GM18909 (cell line): ENCODE measurements around the gene CFAP74.

Experiments
- ATAC-seq: cut with Tn5 transposase; IDR thresholded peaks from one replicate; pipeline ENCODE4 v1.9.1; 2021; ENCODE audit warnings: mild to moderate bottlenecking; ENCODE audit not compliant: unreplicated experiment, poor library complexity

The CFAP74 gene

DNA sequence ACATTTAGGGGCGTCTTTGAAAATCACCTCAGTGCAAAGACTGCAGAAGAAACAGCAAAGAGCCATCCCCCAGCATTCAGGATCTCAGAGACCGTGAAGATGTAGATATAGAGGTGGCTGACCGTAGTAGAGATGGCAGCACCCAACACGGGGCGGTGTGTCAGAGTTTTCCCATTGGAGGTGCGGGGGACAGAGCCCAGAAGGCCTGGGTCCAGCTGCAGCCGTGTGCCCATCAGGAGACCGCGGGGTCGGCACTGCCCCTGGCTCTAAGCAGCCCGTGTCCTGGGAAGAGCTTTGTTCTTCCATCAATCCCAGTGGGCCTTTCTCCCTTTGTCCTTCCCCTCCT is 16.7 kb upstream of the CFAP74 start:
- no peak for ATAC-seq

- no peak for ATAC-seq
Measured at GRCh38 chr1:2019571-2020309, 16.2 kb upstream of the CFAP74 start.

DNA sequence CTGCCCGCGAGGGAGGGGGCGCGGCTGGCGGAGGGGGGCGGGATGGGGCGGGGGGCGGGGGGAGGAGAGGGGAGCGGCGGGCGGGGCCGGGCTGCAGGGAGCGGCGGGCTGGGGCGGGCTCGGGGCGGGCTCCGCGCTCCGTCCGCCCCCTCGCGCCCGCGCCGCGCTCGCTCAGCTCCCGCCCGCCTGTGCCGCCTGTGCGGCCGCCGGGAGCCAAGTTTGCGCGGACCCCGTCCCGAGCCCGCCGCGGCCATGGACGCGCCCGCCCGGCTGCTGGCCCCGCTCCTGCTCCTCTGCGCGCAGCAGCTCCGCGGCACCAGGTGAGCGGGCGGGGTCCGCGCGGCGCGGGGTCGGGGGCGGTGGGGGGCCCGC is 15.6 kb upstream of the CFAP74 start, which contains the start of gene GABRD:
Gene GABRD (plus strand): TSS at position 174 of the 372 bp plus-strand sequence. CDS start 79 bp downstream, at position 253.
- ATAC-seq, result no peak

DNA sequence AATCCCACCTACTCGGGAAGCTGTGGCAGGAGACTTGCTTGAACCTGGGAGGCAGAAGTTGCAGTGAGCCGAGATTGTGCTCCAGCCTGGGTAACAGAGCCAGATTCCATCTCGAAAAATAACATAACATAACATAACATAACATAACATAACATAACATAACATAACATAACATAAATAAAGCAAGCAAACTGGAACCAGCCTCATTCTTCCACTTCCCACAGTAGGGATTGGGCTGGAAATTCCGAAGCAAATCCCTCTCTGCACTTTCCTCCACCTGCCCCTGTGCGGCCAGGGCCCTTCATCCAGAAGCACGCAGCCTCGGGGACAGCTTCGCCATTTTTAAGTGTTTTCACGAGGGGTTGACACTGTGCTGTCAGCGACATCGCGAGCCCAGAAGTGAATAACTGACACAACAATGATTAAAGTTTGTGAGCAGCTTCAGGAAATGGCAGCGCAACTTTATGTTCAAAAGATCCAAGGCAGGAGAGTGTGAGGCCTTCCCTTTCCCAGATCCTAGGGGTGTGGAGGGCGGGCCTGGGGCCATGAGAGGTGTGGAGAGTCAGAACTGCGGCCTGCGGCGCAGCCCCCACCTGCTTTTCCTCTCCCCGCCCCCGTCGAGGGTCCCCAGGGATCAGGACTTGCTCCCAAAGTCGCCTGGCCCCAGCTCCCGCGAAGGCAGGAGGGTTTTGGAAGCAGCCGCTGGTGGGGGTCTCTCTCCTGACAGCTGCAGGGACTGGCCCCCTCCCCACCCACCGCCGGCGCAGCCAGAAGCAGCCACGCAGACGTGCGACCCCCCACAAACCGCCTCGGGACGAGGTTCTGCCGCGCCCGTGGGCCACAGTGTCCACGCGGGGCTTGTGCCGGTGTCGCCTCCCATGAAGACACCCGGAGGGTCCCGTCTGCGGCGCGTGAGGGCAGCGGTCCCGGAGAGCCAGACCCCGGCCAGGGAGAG is 14.9 kb upstream of the CFAP74 start:
- ATAC-seq, result no peak

DNA sequence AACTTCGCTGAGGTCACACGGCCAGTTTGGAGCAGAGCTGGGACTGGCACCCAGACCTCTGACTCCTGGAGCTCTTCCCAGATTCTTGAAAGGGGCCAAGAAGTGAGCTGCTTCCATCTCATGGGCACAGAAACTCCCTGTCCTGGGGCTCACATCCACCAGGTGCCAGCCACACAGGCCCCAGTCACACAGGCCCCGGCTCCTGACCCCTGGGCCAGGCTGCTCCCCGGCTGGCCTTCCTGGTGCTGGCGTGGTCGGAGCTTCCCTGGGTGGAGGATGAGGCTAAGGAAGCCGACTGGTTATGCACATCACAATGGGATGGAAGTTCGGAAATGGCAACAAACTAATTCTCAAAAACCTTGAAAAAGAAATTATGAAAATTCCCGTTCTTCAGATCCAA is 12.5 kb upstream of the CFAP74 start:
- no peak for ATAC-seq

GRCh38 chr1:2014741-2015735 is 11.5 kb upstream of the CFAP74 start:
- no peak for ATAC-seq

GRCh38 chr1:2014181-2014580 is 10.6 kb upstream of the CFAP74 start:
- ATAC-seq, result no peak

DNA sequence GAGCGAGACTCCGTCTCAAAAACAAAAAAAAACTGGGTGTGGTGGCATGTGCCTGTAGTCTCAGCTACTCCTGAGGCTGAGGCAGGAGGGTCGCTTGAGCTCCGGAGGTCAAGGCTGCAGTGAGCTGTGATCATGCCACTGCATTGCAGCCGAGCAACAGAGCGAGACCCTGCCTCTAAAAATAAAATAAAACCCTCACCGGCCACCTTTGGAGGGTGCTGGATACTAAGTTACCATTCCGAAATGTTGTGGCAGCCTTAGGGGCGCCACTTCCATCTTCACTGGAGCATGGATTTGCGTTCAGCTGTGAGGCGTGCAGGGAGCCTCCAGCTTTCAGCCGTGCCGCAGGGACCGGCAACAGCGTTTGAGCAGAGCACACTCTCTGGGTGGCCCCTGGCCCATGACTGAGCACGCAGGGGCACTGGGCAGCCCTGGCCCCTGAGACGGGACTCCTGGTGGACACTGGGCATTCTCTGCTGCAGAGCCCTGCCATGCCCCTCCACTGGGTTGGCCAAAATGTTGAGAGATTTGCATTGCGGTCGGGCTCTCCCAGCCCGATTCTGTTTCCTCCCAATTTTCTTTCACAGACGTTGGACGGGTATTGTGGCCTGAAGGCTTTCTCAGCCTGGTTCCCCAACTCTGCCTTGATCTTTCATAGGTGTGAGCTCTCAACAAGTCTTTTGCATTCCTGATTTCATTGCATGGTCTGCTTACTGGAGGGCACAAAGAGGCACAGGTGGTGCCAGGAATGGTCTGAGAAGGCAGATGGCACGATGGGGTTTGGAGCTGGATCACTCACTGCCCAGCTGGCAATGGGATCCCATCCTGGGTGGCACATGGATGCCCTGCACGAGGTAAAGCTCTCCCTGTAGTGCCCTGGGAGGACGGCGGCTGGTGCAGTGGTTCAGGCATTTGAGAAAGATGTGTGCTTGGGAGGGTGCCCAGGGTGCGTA is 5.8 kb upstream of the CFAP74 start:
- no peak for ATAC-seq

DNA sequence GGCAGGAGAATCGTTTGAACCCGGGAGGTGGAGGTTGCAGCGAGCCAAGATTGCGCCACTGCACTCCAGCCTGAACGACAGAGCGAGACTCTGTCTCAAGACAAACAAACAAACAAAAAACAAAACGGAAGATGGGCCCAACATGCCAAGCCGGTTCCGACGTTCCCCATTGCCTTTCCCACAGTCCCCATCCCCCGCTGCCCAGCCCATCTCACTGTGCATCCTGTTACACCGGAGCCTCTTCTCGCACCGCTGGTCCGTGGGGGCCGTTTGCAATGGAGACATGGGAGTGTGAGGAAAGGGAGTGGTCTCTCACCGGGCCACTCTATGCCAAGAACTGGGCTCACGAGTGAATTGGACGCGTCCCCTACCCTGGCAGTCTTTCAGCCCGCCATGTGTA is 1.3 kb upstream of the CFAP74 start:
- no peak for ATAC-seq

GRCh38 chr1:2001773-2002411 is 1.7 kb downstream of the CFAP74 start:
- ATAC-seq, result no peak

- no peak for ATAC-seq
Measured at GRCh38 chr1:2000850-2001249, 2.7 kb downstream of the CFAP74 start.

DNA sequence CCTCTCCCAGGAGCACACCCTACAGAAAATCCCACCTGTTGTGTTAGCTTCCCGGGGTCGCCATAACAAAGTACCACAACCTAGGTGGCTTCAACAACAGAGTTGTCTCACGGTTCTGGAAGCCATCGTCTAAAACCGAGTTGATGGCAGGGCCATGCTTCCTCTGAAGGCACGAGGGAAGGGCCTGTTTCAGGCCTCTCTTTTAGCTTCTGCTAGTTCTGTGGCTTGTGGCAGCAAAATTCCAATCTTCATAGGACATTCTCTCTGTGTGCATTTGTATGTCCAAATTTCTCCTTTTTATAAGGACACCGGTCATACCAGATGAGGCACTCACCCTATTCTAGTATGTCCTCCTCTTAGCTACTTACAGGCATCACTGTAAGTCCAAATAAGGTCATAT is 3.2 kb downstream of the CFAP74 start:
- no peak for ATAC-seq

GRCh38 chr1:1997576-1997975 is 6.0 kb downstream of the CFAP74 start:
- ATAC-seq, result no peak

DNA sequence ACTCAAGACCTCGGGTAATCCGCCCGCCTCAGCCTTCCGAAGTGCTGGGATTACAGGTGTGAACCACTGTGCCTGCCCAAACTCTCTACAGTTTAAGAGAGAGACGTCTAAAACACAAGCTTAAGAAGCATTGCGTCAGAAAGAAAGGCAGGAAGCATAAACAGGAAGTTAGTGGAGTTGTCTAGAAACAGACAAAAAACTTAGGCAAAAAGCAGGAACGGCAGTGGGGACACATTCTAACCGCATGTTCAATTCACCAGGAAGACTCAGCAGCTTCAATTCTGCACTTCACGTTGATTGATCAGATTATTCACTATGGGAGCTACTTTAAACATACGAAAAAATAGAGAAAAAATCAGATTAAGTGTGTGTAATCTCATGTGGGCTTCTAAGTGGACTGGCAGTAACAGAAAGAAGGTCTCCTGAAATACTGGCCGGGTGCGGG is 7.4 kb downstream of the CFAP74 start:
- ATAC-seq, result no peak

- ATAC-seq, result no peak
Measured at GRCh38 chr1:1994536-1994935, 9.1 kb downstream of the CFAP74 start.

DNA sequence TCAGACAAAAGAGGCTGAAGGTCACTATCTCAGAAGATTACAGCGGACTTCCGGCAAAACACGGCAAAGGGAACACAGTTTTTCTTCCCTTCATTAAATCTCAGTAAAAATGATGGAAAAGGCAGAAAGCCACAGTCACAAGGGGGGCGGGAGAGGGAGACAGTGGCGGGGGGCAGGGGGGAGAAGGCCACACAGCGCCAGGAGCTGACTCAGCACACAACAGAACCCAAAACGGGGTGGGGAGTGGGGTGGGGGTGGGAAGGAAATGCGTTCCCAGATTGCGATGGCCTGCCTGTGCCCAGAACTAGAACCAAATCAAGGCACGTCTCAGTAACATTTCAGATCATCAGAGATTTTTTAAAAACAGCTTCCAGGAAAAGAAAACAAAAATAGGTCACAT is 13.4 kb downstream of the CFAP74 start:
- ATAC-seq, result no peak

- ATAC-seq, result no peak
Measured at GRCh38 chr1:1989789-1990188, 13.8 kb downstream of the CFAP74 start.

DNA sequence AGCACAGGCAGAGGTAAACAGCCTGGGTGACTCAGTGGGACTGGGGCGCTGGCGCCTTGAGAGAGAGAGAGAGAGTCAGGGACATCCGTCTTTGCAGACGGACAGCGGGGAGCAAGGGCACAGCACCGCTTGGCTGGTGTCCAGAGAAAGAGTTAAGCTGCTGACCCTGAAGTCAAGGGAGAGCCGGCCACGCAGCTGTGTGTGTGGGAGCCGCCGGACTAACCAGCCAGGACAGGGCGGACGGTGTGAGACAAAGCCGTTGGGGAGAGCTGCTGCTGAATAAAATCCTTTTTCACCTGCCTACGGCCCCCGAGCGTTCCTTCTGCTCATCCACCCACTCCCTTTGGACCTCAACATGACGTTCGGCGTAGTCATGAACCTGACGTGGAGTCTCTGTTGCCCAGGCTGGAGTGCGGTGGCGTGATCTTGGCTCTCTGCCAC is 14.5 kb downstream of the CFAP74 start:
- ATAC-seq, result no peak
